Progenitor cell of endocrine pancreas (in vitro differentiated cells): Measurements from ENCODE around the gene CCDC61. TPM values are rescaled to one million over a fixed set of nuclear protein-coding genes. Genes with fewer than 3 reads are reported as not detected.

Experiments
- DNase-seq: peaks from one replicate; pipeline ENCODE4 v3.0.0; 2021; ENCODE audit warnings: low spot score; ENCODE audit not compliant: unreplicated experiment
- H3K27ac Mint-ChIP-seq: 2 replicates; pipeline ENCODE4 v1.8.0; 2021; ENCODE audit warnings: mild to moderate bottlenecking, moderate library complexity, mixed read lengths
- H3K27me3 Mint-ChIP-seq: 2 replicates; pipeline ENCODE4 v1.8.0; 2021; ENCODE audit warnings: mixed read lengths
- H3K36me3 Mint-ChIP-seq: 2 replicates; pipeline ENCODE4 v1.8.0; 2022; ENCODE audit warnings: mixed read lengths; ENCODE audit not compliant: insufficient read depth
- H3K4me1 Mint-ChIP-seq: 2 replicates; pipeline ENCODE4 v1.8.0; 2021; ENCODE audit warnings: low read depth, mixed read lengths
- H3K4me3 Mint-ChIP-seq: 2 replicates; pipeline ENCODE4 v1.8.0; 2021; ENCODE audit warnings: low read depth, mild to moderate bottlenecking, moderate library complexity, mixed read lengths
- H3K9me3 Mint-ChIP-seq: 2 replicates; pipeline ENCODE4 v1.8.0; 2021; ENCODE audit warnings: low read depth, mixed read lengths
- CTCF ChIP-seq: fragments of 200-600 bp; sonication (generic); IDR thresholded peaks from one replicate; pipeline ENCODE4 v1.5.0; 2021; ENCODE audit warnings: antibody characterized with exemption, mild to moderate bottlenecking; ENCODE audit not compliant: unreplicated experiment
- total RNA-seq: library from RNA; stranded (reverse); gene quantifications from 2 replicates; pipeline ENCODE4 v1.2.1, GENCODE V29; 2021

Gene CCDC61
- total RNA-seq, 1 donor from 2014 or later, result 22.2 TPM

GRCh38 chr19:46036744-46037128 is 41.5 kb downstream of the CCDC61 start:
- Mint-ChIP-seq H3K27me3 (no peaks in the 10 kb centered on the region), H3K4me1 (peaks cover 7% of the 10 kb centered on the region), H3K9me3 (peaks cover 7% of the 10 kb centered on the region), H3K36me3 (peaks cover 4% of the 10 kb centered on the region), H3K27ac (no peak overlapping the region), H3K4me3 (no peak overlapping the region)
- DNase-seq, result no peak
- TF ChIP-seq CTCF, result no peak

- Mint-ChIP-seq H3K4me1 (peaks cover 12% of the 10 kb centered on the region), H3K27ac (no peak overlapping the region), H3K27me3 (no peaks in the 10 kb centered on the region), H3K36me3 (peaks cover 20% of the 10 kb centered on the region), H3K9me3 (peaks cover 27% of the 10 kb centered on the region), H3K4me3 (no peak overlapping the region)
- no peak for TF ChIP-seq CTCF
- no peak for DNase-seq
Observed at GRCh38 chr19:46040125-46040524, 44.9 kb downstream of the CCDC61 start.

- Mint-ChIP-seq H3K9me3 (peaks cover 33% of the 10 kb centered on the region), H3K4me3 (no peak within 1 kb of the TSS), H3K36me3 (peaks cover 20% of the 10 kb centered on the region), H3K27ac (peak within 1 kb of the TSS; percentile 35), H3K4me1 (peaks cover 12% of the 10 kb centered on the region), H3K27me3 (peaks cover 5% of the 10 kb centered on the region)
- no peak for TF ChIP-seq CTCF
- no peak for DNase-seq
Observed at GRCh38 chr19:46040952-46041500, 45.8 kb downstream of the CCDC61 start, which contains the start of gene IGFL4. Gene IGFL4 (minus strand): TSS chr19:46041002. CDS start chr19:46040962, 40 bp downstream.

- Mint-ChIP-seq H3K27me3 (peaks cover 10% of the 10 kb centered on the region), H3K4me3 (no peak overlapping the region), H3K4me1 (peaks cover 12% of the 10 kb centered on the region), H3K27ac (peak overlapping the region; percentile 2), H3K36me3 (peaks cover 18% of the 10 kb centered on the region), H3K9me3 (peaks cover 44% of the 10 kb centered on the region)
- no peak for DNase-seq
- no peak for TF ChIP-seq CTCF
Observed at GRCh38 chr19:46042252-46042883, 47.1 kb downstream of the CCDC61 start.

- H3K27me3 Mint-ChIP-seq, result peaks cover 19% of the 10 kb centered on the region
- no peak overlapping the region for H3K4me3 Mint-ChIP-seq
- H3K36me3 Mint-ChIP-seq, result peaks cover 20% of the 10 kb centered on the region
- DNase-seq, result no peak
- no peak overlapping the region for H3K27ac Mint-ChIP-seq
- no peak for TF ChIP-seq CTCF
- H3K9me3 Mint-ChIP-seq, result peaks cover 53% of the 10 kb centered on the region
- peaks cover 12% of the 10 kb centered on the region for H3K4me1 Mint-ChIP-seq
Observed at GRCh38 chr19:46043519-46043918, 48.3 kb downstream of the CCDC61 start.
